ENCODE data around the gene YOD1.
"Not testable (repeated sequence)": the region's sequence is repeated elsewhere in the genome, so short reads cannot be mapped to it uniquely, and the experiment has no call there.

Gene YOD1

GRCh38 chr1:207048041-207048440 is 3.0 kb downstream of the YOD1 start:
- no peak for DNase-seq

- DNase-seq: no peak
Measured at GRCh38 chr1:207047505-207047904, 3.5 kb downstream of the YOD1 start.

- no peak for DNase-seq
Measured at GRCh38 chr1:207045453-207045852, 5.6 kb downstream of the YOD1 start.

- not testable (repeated sequence) for DNase-seq
Measured at GRCh38 chr1:207041397-207041796, 9.6 kb downstream of the YOD1 start.

GRCh38 chr1:207040181-207040533 is 10.9 kb downstream of the YOD1 start:
- no peak for DNase-seq

GRCh38 chr1:207039380-207040180 is 11.4 kb downstream of the YOD1 start:
- DNase-seq: no peak

GRCh38 chr1:207036865-207037264 is 14.1 kb downstream of the YOD1 start:
- DNase-seq: no peak

- no peak for DNase-seq
Measured at GRCh38 chr1:207035877-207036551, 15.0 kb downstream of the YOD1 start.

- DNase-seq: no peak
Measured at GRCh38 chr1:207034998-207035397, 16.0 kb downstream of the YOD1 start.

- no peak for DNase-seq
Measured at GRCh38 chr1:207034208-207034607, 16.8 kb downstream of the YOD1 start.

- DNase-seq: no peak
Measured at GRCh38 chr1:207033302-207033701, 17.7 kb downstream of the YOD1 start.

GRCh38 chr1:207032528-207033017 is 18.4 kb downstream of the YOD1 start, which contains the start of gene C1orf116:
Gene C1orf116, minus strand, starts transcription at chr1:207032756. Its CDS starts 5,158 bp downstream, at chr1:207027598.
- no peak for DNase-seq

- no peak for DNase-seq
Measured at GRCh38 chr1:207031632-207032264, 19.3 kb downstream of the YOD1 start.

- DNase-seq: no peak
Measured at GRCh38 chr1:207031016-207031415, 20.0 kb downstream of the YOD1 start.

GRCh38 chr1:207030522-207031009 is 20.4 kb downstream of the YOD1 start:
- DNase-seq: no peak

- DNase-seq: no peak
Measured at GRCh38 chr1:207029701-207030521, 21.1 kb downstream of the YOD1 start.

GRCh38 chr1:207028884-207029650 is 21.9 kb downstream of the YOD1 start:
- DNase-seq: no peak

GRCh38 chr1:207027921-207028320 is 23.1 kb downstream of the YOD1 start:
- DNase-seq: no peak

GRCh38 chr1:207027206-207027777 is 23.7 kb downstream of the YOD1 start:
- DNase-seq: no peak

- DNase-seq: no peak
Measured at GRCh38 chr1:207026104-207026534, 24.9 kb downstream of the YOD1 start.

- DNase-seq: no peak
Measured at GRCh38 chr1:207025146-207025880, 25.7 kb downstream of the YOD1 start.

All from activated CD4-positive, alpha-beta T cell treated with anti-CD3 and anti-CD28 coated beads for 1 hour (primary cell).